Endodermal cell (in vitro differentiated cells): ENCODE measurements around the gene COG5. TPM values are rescaled to one million over a fixed set of nuclear protein-coding genes. Genes with fewer than 3 reads are reported as not detected.

ENCODE experiments used
- DNase-seq: peaks from one replicate; pipeline ENCODE4 v3.0.0-alpha.2; 2017
- H3K27ac ChIP-seq: 2 replicates; pipeline ENCODE4 v1.5.1; 2013; ENCODE audit warnings: mild to moderate bottlenecking, low read depth, low read length, moderate library complexity
- H3K27me3 ChIP-seq: 2 replicates; pipeline ENCODE4 v1.6.1; 2013; ENCODE audit warnings: mild to moderate bottlenecking, low read length, moderate library complexity; ENCODE audit not compliant: insufficient read depth, control insufficient read depth, poor library complexity, severe bottlenecking
- H3K36me3 ChIP-seq: 2 replicates; pipeline ENCODE4 v1.7.0; 2013; ENCODE audit warnings: mild to moderate bottlenecking, low read length, moderate library complexity; ENCODE audit not compliant: control insufficient read depth, insufficient read depth
- H3K4me1 ChIP-seq: one replicate; pipeline ENCODE4 v1.7.0; 2013; ENCODE audit warnings: low read length; ENCODE audit not compliant: control insufficient read depth, insufficient read depth
- H3K4me3 ChIP-seq: 2 replicates; pipeline ENCODE4 v1.5.1; 2013; ENCODE audit warnings: mild to moderate bottlenecking, low read length, moderate library complexity
- H3K9ac ChIP-seq: 2 replicates; pipeline ENCODE4 v1.6.1; 2013; ENCODE audit warnings: mild to moderate bottlenecking, low read length, moderate library complexity; ENCODE audit not compliant: poor library complexity, severe bottlenecking; ENCODE audit errors: extremely low read depth
- H3K9me3 ChIP-seq: 2 replicates; pipeline ENCODE4 v1.6.1; 2013; ENCODE audit warnings: mild to moderate bottlenecking, low read length, moderate library complexity; ENCODE audit not compliant: control insufficient read depth
- H3K27ac Mint-ChIP-seq: 2 replicates; pipeline ENCODE4 v1.8.0; 2020; ENCODE audit warnings: mixed read lengths
- H3K27me3 Mint-ChIP-seq: 2 replicates; pipeline ENCODE4 v1.8.0; 2021; ENCODE audit warnings: mild to moderate bottlenecking, mixed read lengths; ENCODE audit not compliant: insufficient read depth
- H3K36me3 Mint-ChIP-seq: 2 replicates; pipeline ENCODE4 v1.8.0; 2020; ENCODE audit warnings: low read depth, mixed read lengths
- H3K4me1 Mint-ChIP-seq: 2 replicates; pipeline ENCODE4 v1.8.0; 2020; ENCODE audit warnings: mixed read lengths
- H3K4me3 Mint-ChIP-seq: 2 replicates; pipeline ENCODE4 v1.8.0; 2020; ENCODE audit warnings: mild to moderate bottlenecking, moderate library complexity, mixed read lengths
- H3K9me3 Mint-ChIP-seq: 2 replicates; pipeline ENCODE4 v1.8.0; 2020; ENCODE audit warnings: mild to moderate bottlenecking, mixed read lengths
- WGBS, 2 experiments: methylation state at CpG; one replicate each; pipeline versions ENCODE4 v1.1.5 to v1.1.7; 2013; ENCODE audit warnings: missing lambda C conversion rate in 2 of 2, mixed read lengths in 1 of 2; ENCODE audit not compliant: insufficient coverage in 1 of 2, insufficient read length in 1 of 2; 5-methylcytosine and 5-hydroxymethylcytosine counted together
- total RNA-seq, 2 donors: library from RNA; stranded (reverse); fragmentation: NEBNext Ultra II Directional in 1 of 2; extraction: Animal tissue kit (Norgen Biotek cat#: 25700) in 1 of 2; gene quantifications; 2 replicates in 1 of 2; 3 replicates in 1 of 2; pipeline ENCODE4 v1.2.1, GENCODE V29; 2021
- TF ChIP-seq, protein P1 (sequence below): fragments of 200-600 bp; sonication (generic); conservative IDR thresholded peaks from 2 replicates; pipeline ENCODE4 v1.5.0; 2021; ENCODE audit warnings: antibody characterized with exemption, mild to moderate bottlenecking

The COG5 gene
- total RNA-seq, 2 donors from 2014 or later, result 25.5 to 34.7 TPM

DNA sequence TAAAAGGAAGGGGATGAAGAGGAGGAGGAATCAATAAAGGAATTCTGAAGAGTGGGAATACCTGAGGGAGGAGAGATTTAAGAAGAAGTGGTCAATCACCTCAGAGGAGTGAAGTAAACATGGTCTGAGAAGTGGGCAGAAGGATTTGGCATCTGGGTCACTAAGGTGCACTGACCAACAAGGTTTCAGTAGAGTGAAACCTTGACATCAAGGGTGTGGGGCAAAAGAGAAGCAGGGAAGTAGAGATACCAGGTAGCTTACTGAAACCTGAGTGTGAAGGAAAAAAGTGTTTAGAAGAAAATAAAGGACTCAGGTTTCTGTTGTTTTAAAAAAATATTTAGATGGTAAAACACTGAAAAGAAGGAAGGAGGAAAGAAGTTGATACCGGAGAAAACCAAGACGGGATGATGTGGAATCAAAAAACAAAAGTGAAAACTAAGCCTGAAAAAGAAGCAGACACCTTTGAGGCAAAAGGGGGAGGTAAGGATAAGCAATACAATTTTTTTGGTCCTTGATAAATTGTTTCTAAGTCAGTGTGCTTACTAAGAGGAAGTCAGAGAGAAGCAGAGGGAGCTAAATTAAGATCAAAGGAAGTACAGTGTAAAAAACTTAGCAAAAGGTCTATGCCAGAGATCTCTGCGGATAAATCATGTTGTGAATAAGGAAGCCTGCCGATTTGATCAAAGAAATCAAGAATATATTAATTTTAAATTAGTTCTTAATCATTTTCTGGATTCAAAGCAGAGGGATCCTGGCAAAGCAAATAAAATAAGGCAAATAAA, 231.0 kb downstream of the COG5 start:
- H3K36me3 ChIP-seq, result no peaks in the 10 kb centered on the region
- Mint-ChIP-seq H3K27ac (no peak overlapping the region), H3K4me1 (no peaks in the 10 kb centered on the region), H3K36me3 (peaks cover 3% of the 10 kb centered on the region), H3K27me3 (no peaks in the 10 kb centered on the region), H3K4me3 (no peak overlapping the region), H3K9me3 (no peaks in the 10 kb centered on the region)
- no peak for DNase-seq
- H3K4me1 ChIP-seq, result no peaks in the 10 kb centered on the region
- no peak overlapping the region for H3K27ac ChIP-seq
- peaks cover 5% of the 10 kb centered on the region for H3K9me3 ChIP-seq
- TF ChIP-seq, protein P1, sequence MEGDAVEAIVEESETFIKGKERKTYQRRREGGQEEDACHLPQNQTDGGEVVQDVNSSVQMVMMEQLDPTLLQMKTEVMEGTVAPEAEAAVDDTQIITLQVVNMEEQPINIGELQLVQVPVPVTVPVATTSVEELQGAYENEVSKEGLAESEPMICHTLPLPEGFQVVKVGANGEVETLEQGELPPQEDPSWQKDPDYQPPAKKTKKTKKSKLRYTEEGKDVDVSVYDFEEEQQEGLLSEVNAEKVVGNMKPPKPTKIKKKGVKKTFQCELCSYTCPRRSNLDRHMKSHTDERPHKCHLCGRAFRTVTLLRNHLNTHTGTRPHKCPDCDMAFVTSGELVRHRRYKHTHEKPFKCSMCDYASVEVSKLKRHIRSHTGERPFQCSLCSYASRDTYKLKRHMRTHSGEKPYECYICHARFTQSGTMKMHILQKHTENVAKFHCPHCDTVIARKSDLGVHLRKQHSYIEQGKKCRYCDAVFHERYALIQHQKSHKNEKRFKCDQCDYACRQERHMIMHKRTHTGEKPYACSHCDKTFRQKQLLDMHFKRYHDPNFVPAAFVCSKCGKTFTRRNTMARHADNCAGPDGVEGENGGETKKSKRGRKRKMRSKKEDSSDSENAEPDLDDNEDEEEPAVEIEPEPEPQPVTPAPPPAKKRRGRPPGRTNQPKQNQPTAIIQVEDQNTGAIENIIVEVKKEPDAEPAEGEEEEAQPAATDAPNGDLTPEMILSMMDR, result no peak
- no peak overlapping the region for H3K9ac ChIP-seq
- H3K4me3 ChIP-seq, result no peak overlapping the region
- 94 to 96% methylated on average over 2 to 3 of the region's 4 CpGs for WGBS, 2 experiments
- H3K27me3 ChIP-seq, result no peaks in the 10 kb centered on the region

DNA sequence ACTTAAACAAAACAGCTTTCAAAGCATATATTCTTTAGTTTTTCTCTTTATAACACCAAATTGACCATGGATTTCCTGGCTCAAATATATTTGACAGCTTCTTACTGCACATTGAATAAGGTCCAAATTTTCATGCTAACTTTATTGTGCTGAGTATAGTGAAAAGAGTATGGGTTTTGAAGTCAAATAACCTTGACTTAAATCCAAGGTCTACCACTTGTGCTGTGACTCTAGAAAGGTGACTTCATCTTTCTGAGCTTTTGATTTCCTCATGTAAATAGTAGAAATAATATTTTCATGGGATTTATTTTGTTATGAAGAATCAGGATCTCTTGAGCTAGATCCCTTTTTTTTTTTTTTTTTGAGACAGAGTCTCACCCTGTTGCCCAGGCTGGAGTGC, 233.2 kb downstream of the COG5 start:
- no peak for DNase-seq
- TF ChIP-seq, protein P1, result no peak
- Mint-ChIP-seq H3K4me3 (no peak overlapping the region), H3K27ac (no peak overlapping the region), H3K4me1 (no peaks in the 10 kb centered on the region), H3K27me3 (no peaks in the 10 kb centered on the region), H3K9me3 (no peaks in the 10 kb centered on the region), H3K36me3 (peaks cover 7% of the 10 kb centered on the region)
- Histone ChIP-seq H3K27me3 (no peaks in the 10 kb centered on the region), H3K9ac (no peak overlapping the region), H3K4me1 (no peaks in the 10 kb centered on the region), H3K27ac (no peak overlapping the region), H3K4me3 (no peak overlapping the region), H3K9me3 (no peaks in the 10 kb centered on the region), H3K36me3 (no peaks in the 10 kb centered on the region)

DNA sequence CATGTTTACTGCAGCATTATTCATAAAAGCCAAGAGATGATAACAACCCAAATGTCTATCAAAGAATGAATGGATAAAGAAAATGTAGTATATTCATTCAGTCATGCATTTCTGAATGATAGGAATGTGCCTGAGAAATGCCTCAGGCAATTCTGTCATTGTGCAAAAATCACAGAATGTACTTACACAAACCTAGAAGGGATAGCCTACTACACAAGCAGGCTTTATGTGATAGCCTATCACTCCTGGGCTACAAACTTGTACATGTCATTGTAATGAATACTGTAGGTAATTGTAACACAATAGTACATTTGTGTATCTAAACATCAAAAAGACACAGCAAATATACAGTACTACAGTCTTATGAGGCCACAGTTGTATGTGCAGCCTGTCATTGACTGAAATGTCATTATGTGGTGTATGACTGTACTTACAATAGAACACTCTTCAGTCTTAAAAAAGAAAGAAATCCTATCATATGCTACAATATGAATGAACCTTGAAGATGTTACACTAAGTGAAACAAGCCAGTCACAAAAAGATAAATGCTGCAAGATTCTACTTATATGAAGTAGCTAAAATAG, 235.6 kb downstream of the COG5 start:
- TF ChIP-seq, protein P1, result no peak
- no peak overlapping the region for H3K9ac ChIP-seq
- no peaks in the 10 kb centered on the region for H3K27me3 ChIP-seq
- Mint-ChIP-seq H3K27me3 (no peaks in the 10 kb centered on the region), H3K4me3 (no peak overlapping the region), H3K27ac (no peak overlapping the region), H3K4me1 (no peaks in the 10 kb centered on the region), H3K36me3 (peaks cover 10% of the 10 kb centered on the region), H3K9me3 (no peaks in the 10 kb centered on the region)
- peaks cover 7% of the 10 kb centered on the region for H3K36me3 ChIP-seq
- H3K4me3 ChIP-seq, result no peak overlapping the region
- H3K4me1 ChIP-seq, result no peaks in the 10 kb centered on the region
- DNase-seq, result no peak
- no peak overlapping the region for H3K27ac ChIP-seq
- no peaks in the 10 kb centered on the region for H3K9me3 ChIP-seq
